GM18951 (cell line): ENCODE measurements around the gene PNPT1.
"Not testable (repeated sequence)": the region's sequence is repeated elsewhere in the genome, so short reads cannot be mapped to it uniquely, and the experiment has no call there.

ENCODE experiments used
- POLR2A ChIP-seq: IDR thresholded peaks from 4 replicates; pipeline ENCODE4 v1.6.1; 2011; ENCODE audit warnings: mild to moderate bottlenecking; ENCODE audit not compliant: insufficient read length, insufficient read depth; ENCODE audit errors: extremely low read depth
- in situ Hi-C: fragments of 300-500 bp; cut with MboI; formaldehyde crosslinking; loops from one replicate; pipeline ENCODE4 v1.12.0; 2022; ENCODE audit warnings: low sequenced_read_pairs, mixed read lengths, inconsistent platforms; ENCODE audit not compliant: unreplicated experiment

Gene PNPT1

DNA sequence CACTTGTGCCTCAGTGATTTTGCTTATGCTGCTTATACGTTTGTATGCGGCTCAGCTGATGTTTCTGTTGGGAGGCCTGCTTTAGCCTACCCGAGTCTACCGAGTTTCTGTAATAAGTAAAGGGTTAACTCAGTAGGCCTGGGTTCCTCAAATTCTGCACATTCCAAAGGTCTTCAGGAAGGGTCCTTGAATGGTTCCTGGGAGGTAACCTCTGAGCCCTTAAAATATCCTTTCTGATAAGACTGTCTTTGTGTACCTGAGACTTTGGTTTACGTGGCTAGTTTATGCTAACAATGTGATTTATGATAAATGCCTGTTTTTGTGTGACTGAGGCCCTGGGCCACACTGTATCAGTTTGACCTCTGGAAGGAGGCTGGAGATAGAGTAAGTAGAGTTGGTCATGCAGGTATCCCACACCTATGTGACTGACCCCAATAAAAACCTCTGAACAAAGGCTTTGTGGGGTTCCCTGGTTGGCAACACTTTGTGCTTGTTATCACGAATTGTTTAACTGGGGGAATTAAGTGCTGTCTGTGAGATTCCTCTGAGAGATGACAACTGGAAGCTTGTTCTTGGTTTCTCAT is 18.9 kb upstream of the PNPT1 start:
- no peak for TF ChIP-seq POLR2A
- in situ Hi-C loops = loop anchor here (25.0 kb wide), 2 partner anchors 250 to 425 kb away; no protein-coding TSS in a partner anchor

- in situ Hi-C loops = loop anchor here (25.0 kb wide), 2 partner anchors 252 to 427 kb away; no protein-coding TSS in a partner anchor
- TF ChIP-seq POLR2A = no peak
These were observed 16.4 kb upstream of the PNPT1 start for GRCh38 chr2:55710025-55710424.

GRCh38 chr2:55707751-55708150 is 14.1 kb upstream of the PNPT1 start:
- no peak for TF ChIP-seq POLR2A
- in situ Hi-C loops = loop anchor here (25.0 kb wide), 2 partner anchors 255 to 430 kb away; no protein-coding TSS in a partner anchor

DNA sequence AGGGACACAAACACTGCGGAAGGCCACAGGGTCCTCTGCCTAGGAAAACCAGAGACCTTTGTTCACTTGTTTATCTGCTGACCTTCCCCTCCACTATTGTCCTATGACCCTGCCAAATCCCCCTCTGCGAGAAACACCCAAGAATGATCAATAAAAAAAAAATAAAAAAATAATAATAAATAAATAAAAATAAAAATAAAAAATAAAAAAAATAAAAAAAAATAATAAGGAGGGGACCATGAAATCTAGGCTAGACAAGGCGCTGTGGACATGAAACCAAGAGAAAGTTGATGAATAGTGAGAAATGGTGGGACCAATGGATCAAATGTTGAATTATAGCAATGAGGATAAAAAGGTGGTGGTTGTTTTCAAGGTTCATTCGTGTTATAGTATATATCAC is 12.6 kb upstream of the PNPT1 start:
- in situ Hi-C loops = loop anchor here (25.0 kb wide), 2 partner anchors 256 to 431 kb away; no protein-coding TSS in a partner anchor

GRCh38 chr2:55705027-55705653 is 11.5 kb upstream of the PNPT1 start:
- TF ChIP-seq POLR2A = no peak
- in situ Hi-C loops = loop anchor here (25.0 kb wide), 2 partner anchors 257 to 432 kb away; no protein-coding TSS in a partner anchor

- in situ Hi-C loops = loop anchor here (25.0 kb wide), 2 partner anchors 259 to 434 kb away; no protein-coding TSS in a partner anchor
These were observed 9.7 kb upstream of the PNPT1 start for GRCh38 chr2:55703350-55703749.

GRCh38 chr2:55692740-55693139 is 904 bp downstream of the PNPT1 start:
- in situ Hi-C loops = not testable (repeated sequence)

More at GRCh38 chr2:55703350-55703749, 9.7 kb upstream of the PNPT1 start:
- TF ChIP-seq POLR2A = no peak

- TF ChIP-seq POLR2A = no peak
- in situ Hi-C loops = no loop called here
These were observed 21.0 kb downstream of the PNPT1 start for GRCh38 chr2:55672630-55673029.

GRCh38 chr2:55668956-55669355 is 24.7 kb downstream of the PNPT1 start:
- in situ Hi-C loops = no loop called here
- no peak for TF ChIP-seq POLR2A

DNA sequence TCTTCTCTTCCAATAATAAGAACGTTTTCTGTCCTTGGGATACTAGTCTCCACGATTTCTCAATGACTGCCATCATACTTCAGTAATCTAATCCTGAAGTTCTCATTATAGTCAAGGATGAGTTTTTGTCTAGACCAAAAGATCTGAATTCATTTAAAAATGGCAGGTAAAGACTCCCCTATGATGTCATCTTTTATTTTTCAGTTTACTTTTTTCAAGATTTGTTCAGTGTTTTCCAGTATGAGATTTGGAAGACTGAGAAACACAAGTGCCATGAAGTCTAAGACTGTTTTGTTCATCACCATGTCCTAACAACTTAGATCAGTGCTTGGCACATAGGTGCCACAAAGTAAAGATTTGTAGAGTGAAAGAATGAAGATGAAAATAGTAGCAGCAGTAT is 40.4 kb downstream of the PNPT1 start:
- in situ Hi-C loops = no loop called here
- no peak for TF ChIP-seq POLR2A

DNA sequence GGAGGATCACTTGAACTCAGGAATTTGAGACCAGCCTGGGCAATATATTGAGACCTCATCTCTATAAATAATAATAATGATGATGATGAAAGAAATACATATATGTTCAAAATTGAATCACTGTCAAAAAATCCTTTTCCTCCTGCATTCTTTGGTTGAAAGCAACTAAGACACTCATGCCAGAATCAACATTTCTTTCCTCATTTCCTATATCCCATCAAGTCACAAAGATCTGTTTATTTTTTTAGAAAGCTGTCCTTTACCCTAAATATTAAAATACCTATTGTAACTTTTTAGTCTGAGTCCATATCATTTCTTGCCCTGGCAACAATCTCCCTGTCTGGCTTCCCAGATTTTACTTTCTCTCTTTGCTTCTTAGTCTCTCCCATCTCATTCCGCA is 44.4 kb downstream of the PNPT1 start:
- in situ Hi-C loops = no loop called here
- no peak for TF ChIP-seq POLR2A

DNA sequence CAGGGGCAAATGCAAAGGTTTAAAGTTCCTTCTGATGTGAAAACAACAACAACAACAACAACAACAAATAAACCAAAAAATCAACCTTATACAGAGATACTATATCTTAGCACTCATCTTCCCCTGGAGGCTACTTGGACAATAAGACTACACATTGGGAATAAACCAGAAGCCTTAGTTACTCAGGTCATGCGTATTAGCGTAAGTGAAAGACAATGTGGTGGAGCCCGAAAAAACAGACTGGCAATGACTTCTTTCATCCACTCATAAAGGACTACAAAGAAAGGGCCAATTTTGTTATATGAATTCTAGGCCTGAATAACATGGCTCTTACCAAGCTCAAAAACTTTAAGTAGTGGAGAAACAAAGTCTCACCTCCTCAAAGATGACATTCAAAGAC is 56.8 kb downstream of the PNPT1 start:
- in situ Hi-C loops = no loop called here
- no peak for TF ChIP-seq POLR2A

GRCh38 chr2:55628931-55629330 is 64.7 kb downstream of the PNPT1 start:
- TF ChIP-seq POLR2A = no peak

GRCh38 chr2:55627915-55628314 is 65.7 kb downstream of the PNPT1 start:
- TF ChIP-seq POLR2A = no peak
- in situ Hi-C loops = no loop called here

More at GRCh38 chr2:55628931-55629330, 64.7 kb downstream of the PNPT1 start:
- in situ Hi-C loops = no loop called here
